NCI-H748 (cell line): ENCODE measurements around the gene APOBEC2.
"Not testable (repeated sequence)": the region's sequence is repeated elsewhere in the genome, so short reads cannot be mapped to it uniquely, and the experiment has no call there.

Source experiments
- DNase-seq: peaks from one replicate; lab custom pipeline; 2025; ENCODE audit not compliant: unreplicated experiment; lab: John Stamatoyannopoulos, UW

APOBEC2 gene

GRCh38 chr6:41053041-41053440 is at the start of gene APOBEC2:
Gene APOBEC2, plus strand, starts transcription at chr6:41053202. Its CDS starts 146 bp downstream, at chr6:41053348.
- no peak for DNase-seq

DNA sequence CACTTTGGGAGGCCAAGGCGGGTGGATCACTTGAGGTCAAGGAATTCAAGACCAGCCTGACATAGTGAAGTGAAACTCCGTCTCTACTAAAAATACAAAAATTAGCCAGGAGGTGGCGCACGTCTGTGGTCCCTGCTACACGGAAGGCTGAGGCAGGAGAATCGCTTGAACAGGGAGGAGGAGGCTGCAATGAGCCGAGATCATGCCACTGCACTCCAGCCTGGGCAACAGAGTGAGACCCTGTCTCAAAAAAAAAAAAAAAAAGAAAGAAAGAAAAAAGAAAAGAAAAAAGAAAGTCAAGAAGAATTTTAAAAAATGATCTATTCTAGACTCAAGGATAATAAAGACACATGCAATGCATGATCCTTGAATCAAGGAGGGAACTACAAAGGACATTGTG is 46.8 kb upstream of the APOBEC2 start:
- DNase-seq, result peak; percentile 67

DNA sequence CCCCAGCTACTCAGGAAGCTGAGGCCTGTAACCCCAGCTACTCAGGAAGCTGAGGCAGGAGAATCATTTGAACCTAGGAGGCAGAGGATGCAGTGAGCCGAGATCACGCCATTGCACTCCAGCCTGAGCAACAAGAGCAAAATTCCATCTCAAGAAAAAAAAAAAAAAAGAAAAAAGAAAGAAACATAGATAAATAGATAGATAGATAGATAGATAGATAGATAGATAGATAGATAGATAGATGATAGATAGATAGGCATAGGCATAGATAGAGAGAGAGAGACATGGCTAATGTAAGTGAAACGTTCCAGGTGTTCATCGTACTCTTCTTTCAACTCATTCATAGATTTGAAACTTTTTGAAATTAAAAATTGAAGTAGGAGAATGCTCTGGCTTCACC is 46.0 kb upstream of the APOBEC2 start:
- DNase-seq, result not testable (repeated sequence)

- DNase-seq, result no peak
These were observed 45.0 kb upstream of the APOBEC2 start for GRCh38 chr6:41008011-41008410.

DNA sequence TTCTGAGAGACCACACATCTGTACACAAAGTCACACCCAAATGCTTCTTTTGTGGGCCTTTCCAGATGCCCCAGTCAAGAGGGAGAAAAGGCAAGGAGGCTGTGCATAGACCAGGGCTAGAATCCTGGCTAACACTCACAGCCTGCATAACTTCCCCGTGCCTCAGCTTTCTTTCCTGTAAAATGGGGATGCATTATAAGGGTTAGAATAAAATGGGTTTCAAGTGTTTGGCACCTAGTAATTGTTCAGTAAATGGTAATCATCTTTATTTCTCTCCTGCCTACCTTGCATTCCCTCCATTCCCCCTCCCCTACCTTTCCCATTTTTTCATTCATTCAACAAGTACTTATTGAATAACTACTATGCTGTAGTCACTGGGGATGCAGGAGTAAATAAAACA is 43.3 kb upstream of the APOBEC2 start:
- no peak for DNase-seq

- no peak for DNase-seq
These were observed 41.3 kb upstream of the APOBEC2 start for GRCh38 chr6:41011673-41012072.

DNA sequence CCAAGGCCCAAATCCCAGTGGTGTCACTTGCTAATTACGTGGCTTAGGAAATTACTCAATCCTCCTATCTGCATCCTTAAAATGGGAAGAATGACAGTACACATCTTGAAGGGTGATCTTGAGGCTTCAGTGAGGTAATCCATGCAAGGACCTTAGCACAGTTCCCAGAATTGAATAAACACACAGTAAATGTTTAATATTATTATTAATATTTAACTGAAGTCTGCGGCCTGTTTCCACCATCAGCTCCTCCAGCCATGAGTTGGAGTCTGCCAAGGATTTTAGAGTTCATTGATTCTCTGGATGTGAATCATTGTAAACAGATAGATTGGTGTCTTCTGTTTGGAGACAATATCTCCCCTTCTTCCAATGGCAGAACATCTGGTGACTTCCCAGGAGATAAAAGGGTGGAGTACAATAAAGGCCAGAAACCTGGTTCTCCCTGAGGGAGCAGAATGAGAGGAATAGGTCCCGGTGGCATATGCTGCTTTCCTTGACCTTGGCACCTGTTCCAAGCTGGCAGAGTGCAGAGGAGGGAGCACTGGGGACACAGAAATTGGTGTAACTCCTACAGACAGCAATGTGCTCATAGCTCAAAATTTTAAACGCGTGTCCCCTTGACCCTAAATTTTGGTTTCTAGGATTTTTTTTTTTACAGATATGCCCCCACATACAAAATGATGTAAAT is 39.4 kb upstream of the APOBEC2 start:
- no peak for DNase-seq

GRCh38 chr6:41014780-41015179 is 38.2 kb upstream of the APOBEC2 start:
- DNase-seq, result no peak

- DNase-seq, result not testable (repeated sequence)
These were observed 37.1 kb upstream of the APOBEC2 start for GRCh38 chr6:41015860-41016259.

GRCh38 chr6:41017663-41018062 is 35.3 kb upstream of the APOBEC2 start:
- DNase-seq, result no peak

DNA sequence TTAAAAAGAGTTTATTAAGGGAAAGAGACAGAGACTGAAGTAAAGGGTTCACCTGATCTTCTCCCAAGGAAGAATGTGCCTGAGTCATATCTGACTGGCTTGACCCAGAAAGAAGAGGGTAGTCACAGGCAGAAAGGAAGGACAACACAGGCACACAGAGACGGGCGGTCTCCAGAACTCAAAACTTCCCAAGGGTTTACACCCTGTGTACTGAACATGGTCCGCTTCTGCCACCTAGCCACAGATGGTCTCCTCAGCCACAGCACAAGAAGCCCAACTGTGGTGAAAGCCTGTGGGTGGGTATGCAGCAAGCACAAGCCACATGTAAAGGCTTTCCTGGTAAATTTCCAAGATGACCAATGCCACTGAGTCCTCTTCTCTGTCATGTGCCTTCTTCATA is 31.2 kb upstream of the APOBEC2 start:
- peak; percentile 37 for DNase-seq

GRCh38 chr6:41022294-41022693 is 30.7 kb upstream of the APOBEC2 start:
- DNase-seq, result no peak

DNA sequence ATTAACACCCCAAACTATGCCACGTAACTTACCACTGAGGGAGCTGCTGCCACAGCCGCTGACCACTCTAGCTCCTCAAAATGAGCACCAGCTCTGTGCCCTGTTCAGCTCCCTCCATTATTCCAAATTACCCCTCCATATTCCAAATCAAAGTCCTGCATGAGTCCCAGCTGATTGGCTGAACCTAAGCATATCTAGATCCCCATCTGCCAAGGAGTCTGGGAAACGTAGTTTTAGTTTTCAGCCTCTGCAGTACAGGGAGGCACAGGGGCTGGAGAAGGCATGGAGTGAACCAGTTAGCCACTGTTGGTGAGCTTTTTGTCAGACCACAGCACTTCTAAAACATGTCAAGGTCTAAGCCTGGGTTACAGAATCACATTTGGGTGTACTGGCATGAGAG is 29.9 kb upstream of the APOBEC2 start:
- no peak for DNase-seq

GRCh38 chr6:41025966-41026530 is 27.0 kb upstream of the APOBEC2 start:
- no peak for DNase-seq

GRCh38 chr6:41027241-41027640 is 25.8 kb upstream of the APOBEC2 start:
- no peak for DNase-seq

DNA sequence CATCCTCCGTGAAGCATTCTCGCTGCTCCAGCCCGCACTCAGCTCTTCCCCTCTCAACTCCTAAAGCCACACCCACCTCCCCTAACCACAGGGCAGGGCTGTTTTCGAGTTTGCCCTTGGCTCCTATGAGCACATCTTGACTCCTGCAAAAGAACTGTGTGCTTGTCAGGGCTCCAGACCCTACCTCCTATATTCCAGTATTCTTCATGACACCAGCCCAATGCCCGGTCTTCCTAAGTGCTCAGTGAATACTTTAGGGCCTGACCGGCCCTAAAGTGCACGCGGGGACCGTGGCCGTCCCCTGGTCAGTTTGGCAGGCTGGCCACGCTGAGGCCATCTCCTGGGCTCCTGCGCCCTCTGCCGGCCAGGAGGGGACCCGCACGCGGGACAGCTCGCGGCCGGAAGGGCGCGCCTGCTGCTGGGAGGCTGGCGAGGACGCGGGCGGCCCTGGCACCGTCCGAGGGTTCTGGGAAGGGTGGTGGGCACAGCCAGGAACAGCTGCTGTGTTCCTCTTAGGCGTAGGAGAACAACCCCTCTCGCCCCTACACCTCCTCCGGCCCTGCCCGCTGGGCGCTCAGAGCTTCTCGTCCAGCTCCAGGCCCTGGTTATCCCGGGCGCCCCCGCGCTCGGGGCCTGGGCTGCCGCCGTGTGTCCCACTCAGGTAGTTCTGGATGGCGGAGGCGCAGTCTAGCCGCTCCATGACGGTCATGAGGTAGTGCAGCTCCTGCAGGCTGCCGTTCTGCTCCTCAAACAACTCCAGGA is 25.0 kb upstream of the APOBEC2 start:
- peak; percentile 82 for DNase-seq

DNA sequence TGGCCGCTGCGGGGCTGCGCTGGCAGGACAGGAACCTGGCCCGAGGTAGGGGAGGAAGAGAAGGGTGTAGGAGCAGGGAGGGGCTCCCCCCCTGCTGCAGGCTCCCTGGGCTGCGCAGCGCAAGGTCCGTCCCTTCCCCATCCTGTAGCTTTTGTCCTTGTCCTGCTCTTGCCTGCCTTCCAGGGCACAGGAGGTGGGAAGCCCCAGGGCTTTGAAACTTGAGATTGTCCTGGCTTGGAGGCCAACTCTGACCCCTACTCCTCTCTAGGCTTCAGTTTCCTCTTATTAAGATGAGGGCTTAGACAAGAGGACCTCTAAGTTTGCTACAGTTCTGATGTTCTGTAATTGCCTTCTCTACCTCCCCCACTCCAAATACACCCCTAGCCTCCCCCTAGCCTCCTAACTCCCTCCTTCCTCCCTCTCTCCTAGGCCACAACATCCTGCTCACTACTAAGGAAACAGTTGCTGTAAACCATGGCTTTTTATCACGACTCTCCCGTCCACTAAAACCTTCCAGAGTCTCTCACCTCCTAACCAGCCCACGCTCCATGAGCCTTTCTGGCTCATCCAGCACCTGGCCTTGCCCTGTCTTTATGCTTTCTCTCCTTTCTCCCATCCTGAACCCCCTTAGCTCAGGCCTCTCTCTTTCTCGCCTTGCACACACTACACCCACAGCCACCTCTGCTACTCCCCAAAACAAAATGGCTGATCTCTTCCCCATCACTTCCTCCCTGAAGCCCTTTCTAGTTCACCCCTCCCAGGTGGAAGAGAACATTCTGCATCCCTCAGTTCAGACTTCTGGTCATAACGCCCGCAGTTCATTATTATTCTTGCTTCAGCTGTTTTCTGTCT is 24.2 kb upstream of the APOBEC2 start:
- DNase-seq, result no peak

DNA sequence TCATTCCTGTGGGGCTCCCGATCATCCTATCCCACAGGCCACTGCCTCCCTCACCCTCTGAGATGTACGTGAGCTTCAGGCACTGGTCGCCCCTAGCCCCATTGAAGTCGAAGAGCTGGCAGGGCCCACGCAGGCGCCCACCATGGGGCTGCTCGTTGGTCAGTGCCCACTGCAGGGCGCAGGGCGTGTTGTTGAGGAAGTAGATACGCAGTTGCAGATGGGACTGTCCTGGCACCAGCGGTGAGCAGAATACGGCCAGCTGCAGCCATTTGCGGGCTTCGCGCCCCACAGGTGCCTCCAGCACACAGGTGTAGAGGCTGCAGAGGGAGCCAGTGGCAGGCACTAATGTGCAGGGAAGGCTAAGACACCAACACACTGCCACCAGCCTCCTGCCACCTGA is 20.2 kb upstream of the APOBEC2 start:
- no peak for DNase-seq

DNA sequence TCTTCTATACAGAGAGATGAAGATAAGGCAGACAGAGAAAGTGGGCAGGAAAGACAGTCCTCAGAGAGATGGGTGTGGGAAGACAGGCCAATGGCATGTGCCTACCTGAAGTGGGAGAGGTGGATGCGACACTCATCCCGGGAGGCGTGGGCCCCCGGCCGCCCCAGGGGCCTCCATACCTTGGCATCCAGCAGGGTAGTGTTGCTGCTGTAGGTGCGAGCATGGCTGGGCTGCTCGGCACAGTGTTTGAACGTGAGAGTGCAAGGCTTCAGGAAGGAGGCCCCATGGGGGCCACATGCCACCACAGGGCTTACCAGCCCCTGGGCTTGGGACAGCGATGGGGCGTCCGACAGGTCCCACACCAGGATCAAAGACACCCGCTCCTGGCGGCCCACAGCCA is 19.2 kb upstream of the APOBEC2 start:
- DNase-seq, result no peak

GRCh38 chr6:41036186-41036585 is 16.8 kb upstream of the APOBEC2 start:
- no peak for DNase-seq

DNA sequence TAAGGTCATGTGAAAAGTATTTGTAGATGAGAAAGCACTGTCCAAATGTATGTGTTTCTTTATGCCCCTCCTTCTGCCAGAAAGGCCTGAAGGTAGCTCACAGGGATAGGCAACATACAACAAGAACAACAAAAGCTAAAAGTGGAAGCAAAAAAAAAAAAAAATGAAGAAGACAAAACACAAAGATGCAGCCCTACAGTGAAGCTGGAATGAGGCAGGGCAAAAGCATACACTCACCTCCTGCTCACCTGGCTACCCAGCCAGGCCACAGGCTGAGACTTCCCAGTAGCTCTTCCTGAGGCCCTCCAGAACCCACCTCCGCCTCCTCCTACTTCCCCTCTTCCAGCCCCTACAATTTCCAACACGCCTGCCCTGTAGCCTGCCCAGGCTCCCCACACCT is 16.4 kb upstream of the APOBEC2 start:
- DNase-seq, result no peak
